ENCODE data around the gene MYOF.
A peak's percentile ranks its signal among the peaks of the same experiment; 100 is the strongest.
"Not testable (repeated sequence)": the region's sequence is repeated elsewhere in the genome, so short reads cannot be mapped to it uniquely, and the experiment has no call there.

MYOF gene

GRCh38 chr10:93287775-93288174 is 194.4 kb downstream of the MYOF start:
- DNase-seq, result no peak

GRCh38 chr10:93284246-93284645 is 197.9 kb downstream of the MYOF start:
- DNase-seq, result not testable (repeated sequence)

DNA sequence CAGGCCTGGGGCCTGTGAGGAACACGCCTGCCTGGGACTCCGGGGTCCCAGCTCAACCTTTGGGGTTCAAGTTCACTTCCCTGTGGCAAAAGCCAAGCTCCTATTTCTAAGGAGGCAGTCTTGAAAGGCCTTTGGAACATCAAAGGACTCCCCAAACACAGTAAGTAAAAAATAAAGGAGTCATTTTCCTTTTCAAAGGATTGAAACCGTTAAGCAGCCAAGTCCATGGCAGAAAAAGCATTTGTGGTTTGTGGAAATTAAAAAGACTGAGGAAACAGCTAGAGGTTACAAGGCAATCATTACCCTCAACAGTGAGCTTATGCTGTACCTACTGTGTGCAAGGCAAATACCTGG is 200.8 kb downstream of the MYOF start:
- DNase-seq, result no peak

GRCh38 chr10:93280699-93281366 is 201.3 kb downstream of the MYOF start:
- no peak for DNase-seq

DNA sequence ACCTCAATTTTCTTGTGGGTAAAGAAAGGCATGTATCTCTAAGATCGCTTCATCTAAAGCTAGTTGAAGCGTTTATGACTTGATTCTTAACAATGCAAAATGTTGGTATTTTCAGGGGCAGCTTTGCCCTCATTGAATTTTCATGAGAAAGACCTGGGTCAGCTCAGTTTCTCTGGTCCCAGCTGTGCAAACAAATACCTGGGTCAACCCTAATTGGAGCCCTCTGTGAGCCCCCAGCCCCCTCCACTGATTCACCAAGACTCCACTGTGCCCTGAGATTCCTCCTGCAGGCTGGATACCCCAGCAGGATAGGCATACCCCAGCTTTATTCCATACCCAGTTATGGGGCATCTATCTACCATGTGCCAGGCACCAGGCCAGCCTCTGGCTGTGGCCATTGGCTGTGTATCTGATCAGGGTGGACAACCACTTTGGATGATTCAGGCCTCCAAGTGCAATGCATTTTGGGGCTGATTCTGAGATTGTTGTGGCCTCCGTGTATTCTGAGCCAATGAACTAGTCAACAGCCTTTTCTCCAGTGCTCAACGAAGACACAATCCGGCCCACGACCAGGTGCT is 201.9 kb downstream of the MYOF start:
- no peak for DNase-seq

GRCh38 chr10:93277360-93277759 is 204.8 kb downstream of the MYOF start:
- no peak for DNase-seq

DNA sequence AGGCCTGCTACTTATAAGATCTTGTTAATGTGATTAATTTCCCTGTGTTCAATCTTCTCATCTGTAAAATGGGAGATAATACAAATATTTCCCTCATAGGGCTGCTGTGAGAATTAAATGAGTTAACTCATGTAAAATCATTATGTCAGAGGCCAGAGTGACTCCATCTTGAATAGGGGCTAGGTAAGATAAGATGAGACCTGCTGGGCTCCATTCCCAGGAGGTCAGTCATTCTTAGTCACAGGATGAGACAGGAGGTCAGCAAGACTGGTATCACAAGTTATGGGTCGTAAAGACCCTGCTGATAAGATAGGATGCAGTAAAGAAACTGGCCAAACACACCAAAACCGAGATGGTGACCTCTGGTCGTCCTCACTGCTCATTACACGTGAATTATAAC is 207.7 kb downstream of the MYOF start:
- DNase-seq, result no peak

DNA sequence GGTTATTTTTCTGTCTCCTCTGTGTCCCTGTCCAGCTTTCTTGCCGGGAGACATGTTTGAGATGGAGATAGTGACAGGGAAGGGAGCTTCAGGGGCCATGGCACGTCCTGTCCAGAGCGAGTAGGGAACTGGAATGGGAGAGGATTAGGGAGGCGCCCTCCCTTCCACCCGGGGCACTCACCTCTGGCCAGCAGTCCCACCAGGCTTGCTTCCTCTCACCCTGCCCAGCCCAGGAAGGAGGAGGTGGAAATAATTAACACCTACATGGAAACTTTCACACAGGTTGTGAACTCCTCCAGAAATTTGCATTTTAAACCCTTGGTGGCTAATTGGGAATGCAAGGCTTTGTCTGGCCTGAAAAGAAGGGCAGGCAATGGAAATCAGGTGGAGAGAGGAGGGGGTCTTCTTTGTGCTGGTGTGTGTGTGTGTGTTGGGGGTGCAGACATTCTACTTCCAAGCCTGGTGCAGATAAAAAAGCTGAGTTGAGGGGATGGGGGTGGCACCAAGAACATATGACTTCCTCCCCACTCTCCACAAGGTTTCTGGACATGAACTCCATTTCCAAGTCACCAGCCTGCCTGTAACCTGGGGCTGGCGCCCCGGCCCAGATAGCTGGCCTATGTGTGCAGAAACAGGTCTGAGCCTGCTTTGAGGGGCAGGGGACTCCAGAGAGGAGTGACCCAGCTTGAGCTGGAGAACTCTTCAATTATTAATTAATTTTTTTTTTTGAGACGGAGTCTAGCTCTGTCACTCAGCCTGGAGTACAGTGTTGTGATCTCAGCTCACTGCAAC is 209.1 kb downstream of the MYOF start:
- no peak for DNase-seq

DNA sequence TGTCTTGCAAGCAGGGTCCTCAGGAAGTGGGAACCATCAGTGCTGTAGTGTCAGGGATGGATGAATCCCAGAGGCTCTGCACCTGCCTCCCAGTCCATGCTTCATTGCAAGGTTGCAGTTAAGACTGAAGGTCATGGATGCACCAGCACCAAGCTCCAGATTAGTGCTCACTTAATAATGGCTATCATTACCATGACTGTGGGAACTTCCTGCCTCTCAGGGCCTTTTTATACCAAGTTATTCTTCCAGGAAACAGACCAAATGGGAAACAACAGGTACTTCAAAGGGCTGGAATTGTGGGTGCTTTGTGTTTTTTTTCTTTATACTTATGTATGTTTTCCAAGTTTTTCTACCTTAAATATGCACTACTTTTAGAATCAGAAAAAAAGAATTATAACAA is 210.8 kb downstream of the MYOF start:
- no peak for DNase-seq

DNA sequence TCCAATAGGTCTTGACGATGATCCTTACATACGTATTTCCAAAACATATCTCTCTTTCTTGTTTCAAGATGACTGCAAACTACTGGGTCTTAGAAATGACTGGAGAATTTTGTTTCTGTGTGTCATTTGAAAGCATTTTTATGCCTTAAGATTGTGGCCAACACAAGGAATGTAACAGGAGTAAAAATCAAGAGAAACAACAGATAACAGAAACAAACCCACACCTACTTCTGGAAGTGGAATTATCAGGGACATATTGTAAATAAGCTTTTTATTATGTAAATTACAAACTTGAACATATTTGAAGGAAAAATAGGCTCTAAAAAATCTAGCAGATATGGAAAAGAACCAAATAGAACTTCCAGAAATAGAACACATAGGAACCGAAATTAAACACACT is 212.9 kb downstream of the MYOF start:
- no peak for DNase-seq

- DNase-seq, result no peak
Measured at GRCh38 chr10:93268021-93268420, 214.1 kb downstream of the MYOF start.

DNA sequence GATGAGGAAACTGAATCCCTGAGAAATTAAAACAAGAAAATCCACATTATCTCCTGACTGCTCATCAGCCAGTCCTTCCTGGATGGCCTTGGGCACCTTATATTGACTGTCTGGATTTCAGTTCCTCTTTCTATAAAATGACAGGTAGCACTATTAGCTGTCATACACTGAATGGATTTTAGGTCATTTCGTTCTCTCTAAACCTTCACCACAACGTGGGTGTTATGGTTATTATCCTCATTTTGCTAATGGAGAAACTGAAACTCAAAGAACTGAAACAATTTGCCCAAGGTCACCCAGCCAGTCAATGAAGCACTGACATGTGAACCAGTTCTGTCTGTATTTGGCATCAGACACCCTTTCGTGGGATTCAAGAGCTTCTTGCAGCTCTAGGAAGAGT is 214.6 kb downstream of the MYOF start:
- DNase-seq, result peak; percentile 24

- DNase-seq, result no peak
Measured at GRCh38 chr10:93266858-93267257, 215.3 kb downstream of the MYOF start.

GRCh38 chr10:93261961-93262610 is 220.0 kb downstream of the MYOF start:
- DNase-seq, result no peak

- DNase-seq, result no peak
Measured at GRCh38 chr10:93261089-93261488, 221.0 kb downstream of the MYOF start.

DNA sequence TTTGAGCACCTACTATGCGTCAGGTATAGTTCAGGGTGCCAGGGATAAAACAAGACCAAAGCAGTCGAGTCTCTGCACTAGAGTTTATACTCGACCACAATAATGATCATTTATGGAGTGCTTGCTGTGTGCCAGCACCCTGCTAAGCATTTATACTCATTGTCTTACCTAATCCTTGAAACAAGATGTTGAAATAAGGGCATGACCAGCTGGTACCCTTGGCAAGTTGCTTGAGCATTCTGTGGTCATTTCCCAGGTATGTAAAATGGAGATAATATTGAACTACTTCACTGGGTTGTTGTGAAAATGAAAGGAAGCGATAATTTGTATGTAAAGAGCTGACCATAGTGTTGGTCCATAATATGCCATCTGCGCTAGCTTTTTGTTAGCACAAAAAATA is 223.0 kb downstream of the MYOF start:
- no peak for DNase-seq
